ENCODE measurements around the gene CCDC149. TPM values are rescaled to one million over a fixed set of nuclear protein-coding genes. Genes with fewer than 3 reads are reported as not detected.

The CCDC149 gene
- total and polyA plus RNA-seq, 2 donors (not counting 3 experiments of a cell fraction or from before 2014, with no cell fraction given), result 7.8 to 11.3 TPM

DNA sequence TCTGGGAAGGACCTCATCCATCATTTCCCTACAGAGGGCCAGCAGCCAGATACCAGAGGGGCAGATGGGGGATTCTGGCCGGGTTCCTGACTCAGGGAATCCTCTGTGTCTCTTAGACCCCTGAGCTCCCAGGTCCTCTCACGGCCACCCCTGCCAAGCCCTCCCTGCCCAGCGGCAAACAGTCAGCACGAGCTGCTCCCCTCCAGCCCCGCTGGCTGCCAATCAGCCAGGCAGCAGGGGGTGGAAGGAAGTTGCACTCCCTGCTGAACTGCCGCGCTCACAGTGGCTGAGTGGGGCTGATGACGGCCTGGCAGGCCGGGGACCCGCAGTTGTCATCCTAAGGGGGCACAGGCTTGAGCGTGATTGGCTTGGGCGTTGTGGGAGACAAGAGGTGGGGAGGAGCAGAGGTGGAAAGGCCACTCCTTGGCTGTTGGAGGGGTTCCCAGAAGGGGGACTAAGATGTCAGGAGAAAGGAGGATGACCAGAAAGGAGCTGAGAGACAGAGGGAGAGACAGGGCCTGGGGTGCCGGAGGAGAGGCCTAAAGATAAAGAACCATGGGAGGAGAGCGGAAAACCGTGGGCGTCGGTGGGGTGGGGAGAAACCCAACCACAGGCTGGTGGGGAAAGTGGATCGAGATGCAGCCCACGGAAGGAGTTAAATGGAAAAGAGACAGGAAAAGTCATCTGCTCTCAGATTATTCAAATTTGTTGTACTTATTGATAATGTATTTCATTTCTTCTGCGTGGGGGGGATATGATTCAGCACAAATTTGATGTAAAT, 4.4 kb upstream of the CCDC149 start:
- H3K4me3 ChIP-seq (replicated peaks in 1 of 3; ENCODE audit: insufficient read depth in 1 of 3, low read depth in 1 of 3, low read length in 3 of 3), result no peak overlapping the region
- no peaks in the 10 kb centered on the region for H4K20me1 ChIP-seq (replicated peaks; ENCODE audit: control insufficient read depth, extremely low read depth, insufficient read depth, low read length)
- CTCF ChIA-PET, result interaction anchor here (1.0 kb wide), 1 partner anchor 63 kb away, joined by 4 read pairs; no protein-coding TSS in a partner anchor
- H3K9me3 ChIP-seq (replicated peaks; ENCODE audit: control insufficient read depth, insufficient read depth, low read length), result no peaks in the 10 kb centered on the region
- no peaks in the 10 kb centered on the region for H3K79me2 ChIP-seq (ENCODE audit: control insufficient read depth, insufficient read depth, low read length)
- BruUV-seq (replicated peaks), result no TSS peak
- dilution Hi-C loops (cut with MboI; ENCODE audit: extremely low pct_ligation_motif_present, low sequenced_read_pairs), result no loop called here
- H3K4me1 ChIP-seq (ENCODE audit: control insufficient read depth, extremely low read depth, insufficient read depth, low read length), result peaks cover 1% of the 10 kb centered on the region
- no peak for TF ChIP-seq MYC (IDR thresholded peaks at IDR 0.05; ENCODE audit: low read depth, low read length)
- TF ChIP-seq, protein P1, sequence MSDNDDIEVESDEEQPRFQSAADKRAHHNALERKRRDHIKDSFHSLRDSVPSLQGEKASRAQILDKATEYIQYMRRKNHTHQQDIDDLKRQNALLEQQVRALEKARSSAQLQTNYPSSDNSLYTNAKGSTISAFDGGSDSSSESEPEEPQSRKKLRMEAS (IDR thresholded peaks at IDR 0.05; ENCODE audit: insufficient read depth, insufficient read length), result no peak
- TF ChIP-seq POLR2AphosphoS5 (IDR thresholded peaks at IDR 0.05; ENCODE audit: insufficient read depth, low read depth, low read length), result no peak
- TF ChIP-seq, protein P2, sequence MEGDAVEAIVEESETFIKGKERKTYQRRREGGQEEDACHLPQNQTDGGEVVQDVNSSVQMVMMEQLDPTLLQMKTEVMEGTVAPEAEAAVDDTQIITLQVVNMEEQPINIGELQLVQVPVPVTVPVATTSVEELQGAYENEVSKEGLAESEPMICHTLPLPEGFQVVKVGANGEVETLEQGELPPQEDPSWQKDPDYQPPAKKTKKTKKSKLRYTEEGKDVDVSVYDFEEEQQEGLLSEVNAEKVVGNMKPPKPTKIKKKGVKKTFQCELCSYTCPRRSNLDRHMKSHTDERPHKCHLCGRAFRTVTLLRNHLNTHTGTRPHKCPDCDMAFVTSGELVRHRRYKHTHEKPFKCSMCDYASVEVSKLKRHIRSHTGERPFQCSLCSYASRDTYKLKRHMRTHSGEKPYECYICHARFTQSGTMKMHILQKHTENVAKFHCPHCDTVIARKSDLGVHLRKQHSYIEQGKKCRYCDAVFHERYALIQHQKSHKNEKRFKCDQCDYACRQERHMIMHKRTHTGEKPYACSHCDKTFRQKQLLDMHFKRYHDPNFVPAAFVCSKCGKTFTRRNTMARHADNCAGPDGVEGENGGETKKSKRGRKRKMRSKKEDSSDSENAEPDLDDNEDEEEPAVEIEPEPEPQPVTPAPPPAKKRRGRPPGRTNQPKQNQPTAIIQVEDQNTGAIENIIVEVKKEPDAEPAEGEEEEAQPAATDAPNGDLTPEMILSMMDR (IDR thresholded peaks at IDR 0.05; ENCODE audit: extremely low read depth in 1 of 2, insufficient read depth in 1 of 2, low read depth in 1 of 2, low read length in 2 of 2), result no peak
- no peak for TF ChIP-seq POLR2A (IDR thresholded peaks at IDR 0.05; ENCODE audit: low read depth, low read length)
- no peak for TF ChIP-seq FOS (IDR thresholded peaks at IDR 0.05; ENCODE audit: borderline replicate concordance, insufficient read depth, low read length)
- no peak for TF ChIP-seq EZH2 (IDR thresholded peaks at IDR 0.05; ENCODE audit: borderline replicate concordance, low read depth, low read length, severe bottlenecking)
- TF ChIP-seq GATA2 (IDR thresholded peaks at IDR 0.05; ENCODE audit: insufficient read depth, insufficient read length, low read depth, low read length), result no peak
- TF ChIP-seq JUN (IDR thresholded peaks at IDR 0.05; ENCODE audit: borderline replicate concordance, insufficient read depth, insufficient read length, low read depth), result no peak
- FAIRE-seq, result no peak
- no peaks in the 10 kb centered on the region for H3K9me1 ChIP-seq (replicated peaks; ENCODE audit: control insufficient read depth, extremely low read depth, insufficient read depth, low read length)
- H3K36me3 ChIP-seq (ENCODE audit: control insufficient read depth in 2 of 2, extremely low read depth in 1 of 2, insufficient read depth in 2 of 2, low read length in 2 of 2), result no peaks in the 10 kb centered on the region
- peaks cover 2% of the 10 kb centered on the region in 2 experiments for H3K27me3 ChIP-seq (ENCODE audit: control insufficient read depth in 2 of 2, insufficient read depth in 2 of 2, low read length in 2 of 2)
- no peak overlapping the region for H3K4me2 ChIP-seq (ENCODE audit: insufficient read depth, low read length)
- no peak overlapping the region for H3K27ac ChIP-seq (ENCODE audit: insufficient read depth, low read depth, low read length)
- no peak overlapping the region for H3K9ac ChIP-seq (replicated peaks; ENCODE audit: extremely low read depth, insufficient read depth, low read length)
- POLR2A ChIA-PET, result no interaction called here
- intact Hi-C loops (cut with micrococcal nuclease), result loop anchor here (10.0 kb wide), 2 partner anchors 128 to 362 kb away; no protein-coding TSS in a partner anchor
- no peak overlapping the region for H2AFZ ChIP-seq (ENCODE audit: low read depth, low read length)
- DNase-seq (ENCODE audit: low read depth, low spot score), result no peak

All from endothelial cell of umbilical vein (primary cell).